ENCODE data around the gene ABCG4. TPM values are rescaled to one million over a fixed set of nuclear protein-coding genes. Genes with fewer than 3 reads are reported as not detected.
"Not testable (repeated sequence)": the region's sequence is repeated elsewhere in the genome, so short reads cannot be mapped to it uniquely, and the experiment has no call there.

The ABCG4 gene
- 1 to 10 TPM; 1.4 to 1.8 TPM for total RNA-seq

- peaks cover 0 to 21% of the 10 kb centered on the region in 2 donors for H3K4me1 ChIP-seq
- H3K9me3 ChIP-seq: no peaks in the 10 kb centered on the region
- no peaks in the 10 kb centered on the region for H3K36me3 ChIP-seq
- no peaks in the 10 kb centered on the region for H3K27me3 ChIP-seq
- DNase-seq (ENCODE audit: low spot score): no peak
- TF ChIP-seq CTCF (IDR thresholded peaks at IDR 0.05): no peak
- peak within 1 kb of the TSS; percentile 48 to 62 for H3K4me3 ChIP-seq
- no peak within 1 kb of the TSS for H3K27ac ChIP-seq
Measured at GRCh38 chr11:119149018-119149785, at the start of gene ABCG4. Gene ABCG4, plus strand, starts transcription at chr11:119149052. Its CDS starts 914 bp downstream, at chr11:119149966.

- Histone ChIP-seq H3K4me1 (peaks cover 0 to 35% of the 10 kb centered on the region in 2 donors), H3K36me3 (peaks cover 17% of the 10 kb centered on the region), H3K4me3 (no peak overlapping the region), H3K27ac (no peak overlapping the region), H3K27me3 (no peaks in the 10 kb centered on the region), H3K9me3 (no peaks in the 10 kb centered on the region)
- no peak for DNase-seq (ENCODE audit: low spot score)
- no peak for TF ChIP-seq CTCF (IDR thresholded peaks at IDR 0.05)
Measured at GRCh38 chr11:119099711-119100110, 49.1 kb upstream of the ABCG4 start.

- Histone ChIP-seq H3K36me3 (peaks cover 17% of the 10 kb centered on the region), H3K4me3 (peak overlapping the region; percentile 75 to 88)
- TF ChIP-seq CTCF (IDR thresholded peaks at IDR 0.05): peak in 1 of 2 donors; percentile 27
Measured at GRCh38 chr11:119100246-119100970, 48.4 kb upstream of the ABCG4 start.

GRCh38 chr11:119100994-119101758 lies 47.7 kb upstream of the ABCG4 start:
- Histone ChIP-seq H3K4me1 (peaks cover 0 to 32% of the 10 kb centered on the region in 2 donors), H3K27ac (peak overlapping the region; percentile 87 to 93), H3K4me3 (peak overlapping the region; percentile 75 to 88), H3K9me3 (no peaks in the 10 kb centered on the region), H3K27me3 (no peaks in the 10 kb centered on the region), H3K36me3 (peaks cover 17% of the 10 kb centered on the region)
- TF ChIP-seq CTCF (IDR thresholded peaks at IDR 0.05): no peak
- no peak for DNase-seq (ENCODE audit: low spot score)

More at GRCh38 chr11:119100246-119100970, 48.4 kb upstream of the ABCG4 start:
- no peak overlapping the region for H3K27ac ChIP-seq
- H3K9me3 ChIP-seq: no peaks in the 10 kb centered on the region
- peaks cover 0 to 35% of the 10 kb centered on the region in 2 donors for H3K4me1 ChIP-seq
- H3K27me3 ChIP-seq: no peaks in the 10 kb centered on the region
- no peak for DNase-seq (ENCODE audit: low spot score)

GRCh38 chr11:119101759-119102423 lies 47.0 kb upstream of the ABCG4 start, which contains the start of gene DPAGT1:
Gene DPAGT1, minus strand, starts transcription at chr11:119101853. Its CDS starts 198 bp downstream, at chr11:119101655.
- DNase-seq (ENCODE audit: low spot score): peak; percentile 97
- no peak for TF ChIP-seq CTCF (IDR thresholded peaks at IDR 0.05)
- peaks cover 0 to 39% of the 10 kb centered on the region in 2 donors for H3K4me1 ChIP-seq
- H3K27me3 ChIP-seq: no peaks in the 10 kb centered on the region
- H3K4me3 ChIP-seq: peak within 1 kb of the TSS; percentile 75 to 88
- H3K27ac ChIP-seq: peak within 1 kb of the TSS; percentile 87 to 93
- H3K9me3 ChIP-seq: no peaks in the 10 kb centered on the region
- H3K36me3 ChIP-seq: peaks cover 12% of the 10 kb centered on the region

GRCh38 chr11:119103161-119103664 lies 45.6 kb upstream of the ABCG4 start:
- not testable (repeated sequence) for H3K9me3 ChIP-seq; H3K36me3 ChIP-seq; H3K27me3 ChIP-seq; DNase-seq (ENCODE audit: low spot score)
- H3K4me1 ChIP-seq: peaks cover 0 to 43% of the 10 kb centered on the region in 2 donors
- H3K27ac ChIP-seq: peak overlapping the region; percentile 87 to 93
- peak overlapping the region; percentile 2 to 88 for H3K4me3 ChIP-seq
